OCI-LY7 (cell line): ENCODE data around the gene POU6F2. TPM values are rescaled to one million over a fixed set of nuclear protein-coding genes. Genes with fewer than 3 reads are reported as not detected.

ENCODE experiments used
- Bru-seq: library from RNA; stranded (reverse); fragments of 400-500 nt; gene quantifications from one replicate; lab custom pipeline; 2021; lab: Mats Ljungman, UMichigan
- BruChase-seq, 2 experiments: library from RNA; stranded (reverse); fragments of 400-500 nt; gene quantifications; one replicate each; lab custom pipeline; 2021; lab: Mats Ljungman, UMichigan
- BruUV-seq: library from RNA; stranded (reverse); fragments of 400-500 nt; replicated peaks from 2 replicates; lab custom pipeline; 2021; lab: Mats Ljungman, UMichigan
- CTCF ChIA-PET: fragments of 300-600 bp; sonication (Branson Sonifier 250); formaldehyde crosslinking; loops from one replicate; lab custom pipeline; 2022; ENCODE audit warnings: antibody characterized with exemption; ENCODE audit not compliant: unreplicated experiment; lab: Charles Lee
- POLR2A ChIA-PET: fragments of 300-600 bp; sonication (Branson Sonifier 250); formaldehyde crosslinking; loops from one replicate; lab custom pipeline; 2022; ENCODE audit warnings: antibody characterized with exemption; lab: Charles Lee
- DNase-seq: peaks from one replicate; pipeline ENCODE4 v3.0.0-alpha.2; 2015; ENCODE audit warnings: low spot score
- H2AFZ ChIP-seq: fragments of 200-600 bp; sonication (generic), shearing (Covaris generic); 2 replicates; pipeline ENCODE4 v1.6.1; 2014; ENCODE audit warnings: mild to moderate bottlenecking, antibody characterized with exemption, low read length, moderate library complexity
- H3K27ac ChIP-seq: fragments of 200-600 bp; sonication (generic); 2 replicates; pipeline ENCODE4 v1.5.1; 2014; ENCODE audit warnings: mixed run types, low read depth, mild to moderate bottlenecking, moderate library complexity, low read length, inconsistent platforms; ENCODE audit not compliant: poor library complexity, severe bottlenecking
- H3K36me3 ChIP-seq: fragments of 200-600 bp; sonication (generic); 2 replicates; pipeline ENCODE4 v1.6.1; 2014; ENCODE audit warnings: mild to moderate bottlenecking, antibody characterized with exemption, low read length, moderate library complexity, mixed read lengths; ENCODE audit not compliant: insufficient read depth
- H3K4me1 ChIP-seq: fragments of 200-600 bp; sonication (generic); 2 replicates; pipeline ENCODE4 v1.5.1; 2014; ENCODE audit warnings: mild to moderate bottlenecking, low read length; ENCODE audit not compliant: insufficient read depth, poor library complexity, severe bottlenecking
- H3K4me2 ChIP-seq: fragments of 200-600 bp; sonication (generic); 2 replicates; pipeline ENCODE4 v1.6.1; 2014; ENCODE audit warnings: mild to moderate bottlenecking, low read length
- H3K4me3 ChIP-seq: fragments of 200-600 bp; sonication (generic); 2 replicates; pipeline ENCODE4 v1.5.1; 2014; ENCODE audit warnings: mild to moderate bottlenecking, low read depth, low read length; ENCODE audit not compliant: poor library complexity, severe bottlenecking
- H3K79me2 ChIP-seq: fragments of 200-600 bp; sonication (generic); 2 replicates; pipeline ENCODE4 v1.6.1; 2016; ENCODE audit warnings: low read depth, mild to moderate bottlenecking, low read length, moderate library complexity, mixed read lengths; ENCODE audit not compliant: insufficient read depth
- H3K9me2 ChIP-seq: fragments of 200-600 bp; sonication (generic); 2 replicates; pipeline ENCODE4 v1.6.1; 2016; ENCODE audit warnings: mild to moderate bottlenecking, low read length, mixed read lengths; ENCODE audit not compliant: insufficient read depth
- H3K9me3 ChIP-seq: fragments of 200-600 bp; sonication (generic); 2 replicates; pipeline ENCODE4 v1.6.1; 2014; ENCODE audit warnings: mild to moderate bottlenecking, mixed run types, low read length, mixed read lengths
- H4K20me1 ChIP-seq: fragments of 200-600 bp; sonication (generic); 2 replicates; pipeline ENCODE4 v1.6.1; 2014; ENCODE audit warnings: mild to moderate bottlenecking, antibody characterized with exemption, low read length, moderate library complexity, mixed read lengths; ENCODE audit not compliant: insufficient read depth
- CTCF ChIP-seq: fragments of 200-600 bp; sonication (generic); conservative IDR thresholded peaks from 2 replicates; pipeline ENCODE4 v1.5.1; 2014; ENCODE audit warnings: mild to moderate bottlenecking, antibody characterized with exemption, low read length, moderate library complexity, mixed read lengths
- EZH2phosphoT487 ChIP-seq: fragments of 200-600 bp; sonication (generic); IDR thresholded peaks from 2 replicates; pipeline ENCODE4 v1.6.1; 2018; ENCODE audit warnings: low read depth, borderline replicate concordance, mild to moderate bottlenecking, mixed run types, antibody characterized with exemption, low read length, moderate library complexity, mixed read lengths
- intact Hi-C: fragments of 100-400 bp; cut with micrococcal nuclease; formaldehyde crosslinking; loops from one replicate; pipeline ENCODE4 v1.10.0; 2022; ENCODE audit not compliant: unreplicated experiment
- long read RNA-seq: library from polyadenylated mRNA; stranded (forward); transcript quantifications from one replicate; pipeline ENCODE4 v2.0.0, GENCODE V29; 2022
- total RNA-seq, 2 experiments: library from RNA; depleted of rRNA in 1 of 2; stranded (reverse); fragments of >200 nt in 1 of 2; shearing (Covaris generic) in 1 of 2; gene quantifications; 2 replicates each; pipeline ENCODE4 v1.2.3, GENCODE V29; 2014 to 2022

The POU6F2 gene
- not detected in 2 replicates for total RNA-seq (2014; rRNA removed; shearing (Covaris generic))
- 0.40 and 0.52 TPM in 2 replicates for total RNA-seq (2022)
- Bru-seq, nascent RNA: percentile 1 among the genes with signal in this experiment
- percentile 1 among the genes with signal in this experiment for BruChase-seq, experiment 1, labeled RNA remaining after a 6-hour chase
- percentile 1 among the genes with signal in this experiment for BruChase-seq, experiment 2, labeled RNA remaining after a 2-hour chase
- long read RNA-seq: 0 reads

GRCh38 chr7:38977685-38978084 is at the start of gene POU6F2:
Gene POU6F2 (plus strand): TSS chr7:38977909. CDS start chr7:38977954, 45 bp downstream.
- no peak within 1 kb of the TSS for H3K4me3 ChIP-seq
- H3K27ac ChIP-seq: no peak within 1 kb of the TSS
- no peaks in the 10 kb centered on the region for H3K79me2 ChIP-seq
- TF ChIP-seq CTCF (no peak), EZH2phosphoT487 (no peak)
- DNase-seq: no peak
- BruUV-seq: no TSS peak
- no peaks in the 10 kb centered on the region for H3K4me1 ChIP-seq
- intact Hi-C loops: no loop called here
- H3K9me2 ChIP-seq: no peaks in the 10 kb centered on the region
- H4K20me1 ChIP-seq: no peaks in the 10 kb centered on the region
- no peaks in the 10 kb centered on the region for H3K9me3 ChIP-seq
- POLR2A ChIA-PET: no interaction called here
- no peak within 1 kb of the TSS for H3K4me2 ChIP-seq
- no peak within 1 kb of the TSS for H2AFZ ChIP-seq
- CTCF ChIA-PET: no interaction called here
- H3K36me3 ChIP-seq: no peaks in the 10 kb centered on the region

- Histone ChIP-seq H3K9me3 (no peaks in the 10 kb centered on the region), H3K4me3 (no peak overlapping the region), H3K27ac (no peak overlapping the region), H3K36me3 (no peaks in the 10 kb centered on the region), H3K79me2 (no peaks in the 10 kb centered on the region), H3K4me2 (no peak overlapping the region), H3K4me1 (no peaks in the 10 kb centered on the region), H2AFZ (no peak overlapping the region), H3K9me2 (no peaks in the 10 kb centered on the region), H4K20me1 (no peaks in the 10 kb centered on the region)
- DNase-seq: no peak
- no TSS peak for BruUV-seq
- CTCF ChIA-PET: no interaction called here
- no peak for TF ChIP-seq EZH2phosphoT487
- no peak for TF ChIP-seq CTCF
- intact Hi-C loops: no loop called here
- POLR2A ChIA-PET: no interaction called here
Observed at GRCh38 chr7:38928506-38928905, 49.2 kb upstream of the POU6F2 start.
